Measurements from ENCODE around the gene SHC3.

Gene SHC3

GRCh38 chr9:89000371-89000781 lies 178.2 kb downstream of the SHC3 start:
- H3K27ac ChIP-seq: peak overlapping the region; percentile 40
- no peak for TF ChIP-seq CTCF (conservative IDR thresholded peaks at IDR 0.05)

GRCh38 chr9:88998911-88999310 lies 179.7 kb downstream of the SHC3 start:
- TF ChIP-seq CTCF (conservative IDR thresholded peaks at IDR 0.05): no peak
- H3K27ac ChIP-seq: no peak overlapping the region

GRCh38 chr9:88998503-88998902 lies 180.1 kb downstream of the SHC3 start:
- no peak overlapping the region for H3K27ac ChIP-seq
- no peak for TF ChIP-seq CTCF (conservative IDR thresholded peaks at IDR 0.05)

GRCh38 chr9:88997646-88998045 lies 181.0 kb downstream of the SHC3 start:
- TF ChIP-seq CTCF (conservative IDR thresholded peaks at IDR 0.05): no peak
- H3K27ac ChIP-seq: no peak overlapping the region

- H3K27ac ChIP-seq: no peak overlapping the region
- no peak for TF ChIP-seq CTCF (conservative IDR thresholded peaks at IDR 0.05)
Measured at GRCh38 chr9:88996921-88997235, 181.7 kb downstream of the SHC3 start.

- no peak for TF ChIP-seq CTCF (conservative IDR thresholded peaks at IDR 0.05)
Measured at GRCh38 chr9:88996046-88996920, 182.3 kb downstream of the SHC3 start.

GRCh38 chr9:88995627-88996026 lies 183.0 kb downstream of the SHC3 start:
- TF ChIP-seq CTCF (conservative IDR thresholded peaks at IDR 0.05): no peak
- no peak overlapping the region for H3K27ac ChIP-seq

More at GRCh38 chr9:88996046-88996920, 182.3 kb downstream of the SHC3 start:
- no peak overlapping the region for H3K27ac ChIP-seq

All from VCaP (cell line).